WTC11 (cell line): ENCODE results near the gene TMEM165. TPM values are rescaled to one million over a fixed set of nuclear protein-coding genes. Genes with fewer than 3 reads are reported as not detected.

Experiments
- ATAC-seq: fragments of 200-7000 bp; cut with Tn5 transposase; 2 replicates; pipeline ENCODE4 v1.10.0; 2021; ENCODE audit warnings: mild to moderate bottlenecking, moderate library complexity
- CTCF ChIA-PET: fragments of 300-600 bp; sonication (Branson Sonifier 250); formaldehyde crosslinking; loops from one replicate; lab custom pipeline; 2021; ENCODE audit warnings: antibody characterized with exemption; lab: Charles Lee
- POLR2A ChIA-PET: fragments of 350-600 bp; sonication (Branson Sonifier 250); formaldehyde crosslinking; loops from one replicate; lab custom pipeline; 2021; ENCODE audit warnings: antibody characterized with exemption; lab: Charles Lee
- DNase-seq: peaks from one replicate; pipeline ENCODE4 v3.0.0; 2021; ENCODE audit warnings: low spot score
- H3K27ac Mint-ChIP-seq: 2 replicates; pipeline ENCODE4 v1.8.0; 2021; ENCODE audit warnings: mixed read lengths
- H3K27me3 Mint-ChIP-seq: 2 replicates; pipeline ENCODE4 v1.8.0; 2021; ENCODE audit warnings: low read depth, mild to moderate bottlenecking, moderate library complexity, mixed read lengths
- H3K36me3 Mint-ChIP-seq: 2 replicates; pipeline ENCODE4 v1.8.0; 2021; ENCODE audit warnings: mixed read lengths
- H3K4me1 Mint-ChIP-seq: 2 replicates; pipeline ENCODE4 v1.8.0; 2022; ENCODE audit warnings: mixed read lengths
- H3K4me3 Mint-ChIP-seq: 2 replicates; pipeline ENCODE4 v1.8.0; 2021; ENCODE audit warnings: mild to moderate bottlenecking, moderate library complexity, mixed read lengths
- H3K9me3 Mint-ChIP-seq: 2 replicates; pipeline ENCODE4 v1.8.0; 2021; ENCODE audit warnings: mixed read lengths
- ATF2 ChIP-seq: sonication (generic); formaldehyde crosslinking; IDR thresholded peaks from 2 replicates; pipeline ENCODE4 v1.8.1; 2022; ENCODE audit warnings: low read depth, missing genetic modification reagents, borderline replicate concordance
- CDX4 ChIP-seq: fragments of 250-450 bp; sonication (Bioruptor Pico); IDR thresholded peaks from 2 replicates; pipeline ENCODE4 v1.9.0; 2021; ENCODE audit warnings: moderate library complexity, mild to moderate bottlenecking, inconsistent platforms, borderline replicate concordance
- CREB1 ChIP-seq: sonication (generic); formaldehyde crosslinking; IDR thresholded peaks from 2 replicates; pipeline ENCODE4 v1.8.0; 2023; ENCODE audit warnings: mild to moderate bottlenecking, missing genetic modification reagents
- FOXP4 ChIP-seq: sonication (generic); formaldehyde crosslinking; IDR thresholded peaks from 2 replicates; pipeline ENCODE4 v1.8.0; 2022; ENCODE audit warnings: mild to moderate bottlenecking, missing genetic modification reagents
- MAX ChIP-seq: sonication (generic); formaldehyde crosslinking; IDR thresholded peaks from 2 replicates; pipeline ENCODE4 v1.8.0; 2022; ENCODE audit warnings: mild to moderate bottlenecking, missing genetic modification reagents
- PRRX2 ChIP-seq: fragments of 250-450 bp; sonication (Bioruptor Pico); IDR thresholded peaks from 2 replicates; pipeline ENCODE4 v1.8.0; 2021; ENCODE audit warnings: mild to moderate bottlenecking
- SOX15 ChIP-seq: fragments of 250-450 bp; sonication (Bioruptor Pico); IDR thresholded peaks from 2 replicates; pipeline ENCODE4 v1.9.0; 2021; ENCODE audit warnings: mild to moderate bottlenecking
- TCF7 ChIP-seq: sonication (generic); formaldehyde crosslinking; IDR thresholded peaks from 2 replicates; pipeline ENCODE4 v1.8.0; 2022; ENCODE audit warnings: mild to moderate bottlenecking, low read depth, missing genetic modification reagents, moderate library complexity
- ZNF138 ChIP-seq: sonication (generic); formaldehyde crosslinking; conservative IDR thresholded peaks from 2 replicates; pipeline ENCODE4 v1.8.1; 2022; ENCODE audit warnings: mild to moderate bottlenecking, moderate library complexity, missing genetic modification reagents
- ZNF532 ChIP-seq: fragments of 250-450 bp; sonication (Bioruptor Pico); IDR thresholded peaks from 2 replicates; pipeline ENCODE4 v1.9.0; 2021; ENCODE audit warnings: mild to moderate bottlenecking, borderline replicate concordance
- total RNA-seq: library from RNA; stranded (reverse); gene quantifications from 3 replicates; pipeline ENCODE4 v1.2.3, GENCODE V29; 2021
- TF ChIP-seq, protein P1 (sequence below): fragments of 200-600 bp; IDR thresholded peaks from 2 replicates; pipeline ENCODE4 v1.8.0; 2022; ENCODE audit warnings: antibody characterized with exemption
- TF ChIP-seq, protein P2 (sequence below): sonication (generic); formaldehyde crosslinking; IDR thresholded peaks from 2 replicates; pipeline ENCODE4 v1.8.0; 2023; ENCODE audit warnings: mild to moderate bottlenecking, missing genetic modification reagents
- TF ChIP-seq, protein P3 (sequence below): sonication (generic); formaldehyde crosslinking; IDR thresholded peaks from 2 replicates; pipeline ENCODE4 v1.8.1; 2022; ENCODE audit warnings: mild to moderate bottlenecking, moderate library complexity, missing genetic modification reagents
- TF ChIP-seq, protein P4 (sequence below): sonication (generic); formaldehyde crosslinking; IDR thresholded peaks from 2 replicates; pipeline ENCODE4 v1.8.1; 2023; ENCODE audit warnings: mild to moderate bottlenecking, missing genetic modification reagents, moderate library complexity
- TF ChIP-seq, protein P5 (sequence below): sonication (generic); formaldehyde crosslinking; IDR thresholded peaks from 2 replicates; pipeline ENCODE4 v1.8.1; 2022; ENCODE audit warnings: mild to moderate bottlenecking, missing genetic modification reagents, moderate library complexity, borderline replicate concordance
- TF ChIP-seq, protein P6 (sequence below): fragments of 250-450 bp; sonication (Bioruptor Pico); IDR thresholded peaks from 2 replicates; pipeline ENCODE4 v1.9.0; 2021; ENCODE audit warnings: mild to moderate bottlenecking

Gene TMEM165
- total RNA-seq, 1 experiment from 2014 or later: 88.6 TPM

DNA sequence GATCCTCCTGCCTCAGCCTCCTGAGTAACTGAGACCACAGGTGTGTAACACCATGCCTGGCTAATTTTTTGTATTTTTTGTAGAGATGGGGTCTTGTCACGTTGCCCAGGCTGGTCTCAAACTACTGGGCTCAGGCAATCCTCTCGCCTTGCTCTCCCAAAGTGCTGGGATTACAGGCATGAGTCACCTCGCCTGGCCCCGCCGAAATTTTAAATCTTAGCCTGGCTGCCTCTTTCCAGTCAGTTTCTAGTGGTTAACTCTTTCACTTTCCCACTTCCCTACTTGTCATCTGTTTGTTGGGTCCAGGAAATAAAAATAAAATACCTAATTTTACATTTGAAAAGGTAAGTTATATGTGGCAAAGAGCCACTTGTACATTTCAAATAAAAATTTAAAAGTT lies 62.4 kb downstream of the TMEM165 start:
- POLR2A ChIA-PET: no interaction called here

More for the DNA sequence above, 62.4 kb downstream of the TMEM165 start:
- Mint-ChIP-seq H3K27ac (no peak overlapping the region), H3K4me1 (no peaks in the 10 kb centered on the region), H3K4me3 (no peak overlapping the region), H3K9me3 (no peaks in the 10 kb centered on the region), H3K27me3 (no peaks in the 10 kb centered on the region), H3K36me3 (peaks cover 6% of the 10 kb centered on the region)
- no peak for DNase-seq
- CTCF ChIA-PET: no interaction called here
- TF ChIP-seq, protein P1, sequence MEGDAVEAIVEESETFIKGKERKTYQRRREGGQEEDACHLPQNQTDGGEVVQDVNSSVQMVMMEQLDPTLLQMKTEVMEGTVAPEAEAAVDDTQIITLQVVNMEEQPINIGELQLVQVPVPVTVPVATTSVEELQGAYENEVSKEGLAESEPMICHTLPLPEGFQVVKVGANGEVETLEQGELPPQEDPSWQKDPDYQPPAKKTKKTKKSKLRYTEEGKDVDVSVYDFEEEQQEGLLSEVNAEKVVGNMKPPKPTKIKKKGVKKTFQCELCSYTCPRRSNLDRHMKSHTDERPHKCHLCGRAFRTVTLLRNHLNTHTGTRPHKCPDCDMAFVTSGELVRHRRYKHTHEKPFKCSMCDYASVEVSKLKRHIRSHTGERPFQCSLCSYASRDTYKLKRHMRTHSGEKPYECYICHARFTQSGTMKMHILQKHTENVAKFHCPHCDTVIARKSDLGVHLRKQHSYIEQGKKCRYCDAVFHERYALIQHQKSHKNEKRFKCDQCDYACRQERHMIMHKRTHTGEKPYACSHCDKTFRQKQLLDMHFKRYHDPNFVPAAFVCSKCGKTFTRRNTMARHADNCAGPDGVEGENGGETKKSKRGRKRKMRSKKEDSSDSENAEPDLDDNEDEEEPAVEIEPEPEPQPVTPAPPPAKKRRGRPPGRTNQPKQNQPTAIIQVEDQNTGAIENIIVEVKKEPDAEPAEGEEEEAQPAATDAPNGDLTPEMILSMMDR: no peak
- TF ChIP-seq TCF7 (no peak), PRRX2 (CRISPR knock-in tag) (no peak), ZNF138 (CRISPR knock-in tag) (no peak), ZNF532 (CRISPR knock-in tag) (no peak), SOX15 (CRISPR knock-in tag) (no peak), FOXP4 (no peak), ATF2 (CRISPR knock-in tag) (no peak), CREB1 (CRISPR knock-in tag) (no peak), CDX4 (CRISPR knock-in tag) (no peak), MAX (no peak)
- TF ChIP-seq, protein P2, sequence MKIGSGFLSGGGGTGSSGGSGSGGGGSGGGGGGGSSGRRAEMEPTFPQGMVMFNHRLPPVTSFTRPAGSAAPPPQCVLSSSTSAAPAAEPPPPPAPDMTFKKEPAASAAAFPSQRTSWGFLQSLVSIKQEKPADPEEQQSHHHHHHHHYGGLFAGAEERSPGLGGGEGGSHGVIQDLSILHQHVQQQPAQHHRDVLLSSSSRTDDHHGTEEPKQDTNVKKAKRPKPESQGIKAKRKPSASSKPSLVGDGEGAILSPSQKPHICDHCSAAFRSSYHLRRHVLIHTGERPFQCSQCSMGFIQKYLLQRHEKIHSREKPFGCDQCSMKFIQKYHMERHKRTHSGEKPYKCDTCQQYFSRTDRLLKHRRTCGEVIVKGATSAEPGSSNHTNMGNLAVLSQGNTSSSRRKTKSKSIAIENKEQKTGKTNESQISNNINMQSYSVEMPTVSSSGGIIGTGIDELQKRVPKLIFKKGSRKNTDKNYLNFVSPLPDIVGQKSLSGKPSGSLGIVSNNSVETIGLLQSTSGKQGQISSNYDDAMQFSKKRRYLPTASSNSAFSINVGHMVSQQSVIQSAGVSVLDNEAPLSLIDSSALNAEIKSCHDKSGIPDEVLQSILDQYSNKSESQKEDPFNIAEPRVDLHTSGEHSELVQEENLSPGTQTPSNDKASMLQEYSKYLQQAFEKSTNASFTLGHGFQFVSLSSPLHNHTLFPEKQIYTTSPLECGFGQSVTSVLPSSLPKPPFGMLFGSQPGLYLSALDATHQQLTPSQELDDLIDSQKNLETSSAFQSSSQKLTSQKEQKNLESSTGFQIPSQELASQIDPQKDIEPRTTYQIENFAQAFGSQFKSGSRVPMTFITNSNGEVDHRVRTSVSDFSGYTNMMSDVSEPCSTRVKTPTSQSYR (CRISPR knock-in tag): no peak
- TF ChIP-seq, protein P3, sequence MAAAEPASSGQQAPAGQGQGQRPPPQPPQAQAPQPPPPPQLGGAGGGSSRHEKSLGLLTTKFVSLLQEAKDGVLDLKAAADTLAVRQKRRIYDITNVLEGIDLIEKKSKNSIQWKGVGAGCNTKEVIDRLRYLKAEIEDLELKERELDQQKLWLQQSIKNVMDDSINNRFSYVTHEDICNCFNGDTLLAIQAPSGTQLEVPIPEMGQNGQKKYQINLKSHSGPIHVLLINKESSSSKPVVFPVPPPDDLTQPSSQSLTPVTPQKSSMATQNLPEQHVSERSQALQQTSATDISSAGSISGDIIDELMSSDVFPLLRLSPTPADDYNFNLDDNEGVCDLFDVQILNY (CRISPR knock-in tag): no peak
- TF ChIP-seq, protein P4, sequence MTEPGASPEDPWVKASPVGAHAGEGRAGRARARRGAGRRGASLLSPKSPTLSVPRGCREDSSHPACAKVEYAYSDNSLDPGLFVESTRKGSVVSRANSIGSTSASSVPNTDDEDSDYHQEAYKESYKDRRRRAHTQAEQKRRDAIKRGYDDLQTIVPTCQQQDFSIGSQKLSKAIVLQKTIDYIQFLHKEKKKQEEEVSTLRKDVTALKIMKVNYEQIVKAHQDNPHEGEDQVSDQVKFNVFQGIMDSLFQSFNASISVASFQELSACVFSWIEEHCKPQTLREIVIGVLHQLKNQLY (CRISPR knock-in tag): no peak
- TF ChIP-seq, protein P5, sequence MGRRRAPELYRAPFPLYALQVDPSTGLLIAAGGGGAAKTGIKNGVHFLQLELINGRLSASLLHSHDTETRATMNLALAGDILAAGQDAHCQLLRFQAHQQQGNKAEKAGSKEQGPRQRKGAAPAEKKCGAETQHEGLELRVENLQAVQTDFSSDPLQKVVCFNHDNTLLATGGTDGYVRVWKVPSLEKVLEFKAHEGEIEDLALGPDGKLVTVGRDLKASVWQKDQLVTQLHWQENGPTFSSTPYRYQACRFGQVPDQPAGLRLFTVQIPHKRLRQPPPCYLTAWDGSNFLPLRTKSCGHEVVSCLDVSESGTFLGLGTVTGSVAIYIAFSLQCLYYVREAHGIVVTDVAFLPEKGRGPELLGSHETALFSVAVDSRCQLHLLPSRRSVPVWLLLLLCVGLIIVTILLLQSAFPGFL (CRISPR knock-in tag): no peak
- TF ChIP-seq, protein P6, sequence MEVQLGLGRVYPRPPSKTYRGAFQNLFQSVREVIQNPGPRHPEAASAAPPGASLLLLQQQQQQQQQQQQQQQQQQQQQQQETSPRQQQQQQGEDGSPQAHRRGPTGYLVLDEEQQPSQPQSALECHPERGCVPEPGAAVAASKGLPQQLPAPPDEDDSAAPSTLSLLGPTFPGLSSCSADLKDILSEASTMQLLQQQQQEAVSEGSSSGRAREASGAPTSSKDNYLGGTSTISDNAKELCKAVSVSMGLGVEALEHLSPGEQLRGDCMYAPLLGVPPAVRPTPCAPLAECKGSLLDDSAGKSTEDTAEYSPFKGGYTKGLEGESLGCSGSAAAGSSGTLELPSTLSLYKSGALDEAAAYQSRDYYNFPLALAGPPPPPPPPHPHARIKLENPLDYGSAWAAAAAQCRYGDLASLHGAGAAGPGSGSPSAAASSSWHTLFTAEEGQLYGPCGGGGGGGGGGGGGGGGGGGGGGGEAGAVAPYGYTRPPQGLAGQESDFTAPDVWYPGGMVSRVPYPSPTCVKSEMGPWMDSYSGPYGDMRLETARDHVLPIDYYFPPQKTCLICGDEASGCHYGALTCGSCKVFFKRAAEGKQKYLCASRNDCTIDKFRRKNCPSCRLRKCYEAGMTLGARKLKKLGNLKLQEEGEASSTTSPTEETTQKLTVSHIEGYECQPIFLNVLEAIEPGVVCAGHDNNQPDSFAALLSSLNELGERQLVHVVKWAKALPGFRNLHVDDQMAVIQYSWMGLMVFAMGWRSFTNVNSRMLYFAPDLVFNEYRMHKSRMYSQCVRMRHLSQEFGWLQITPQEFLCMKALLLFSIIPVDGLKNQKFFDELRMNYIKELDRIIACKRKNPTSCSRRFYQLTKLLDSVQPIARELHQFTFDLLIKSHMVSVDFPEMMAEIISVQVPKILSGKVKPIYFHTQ (CRISPR knock-in tag): no peak
- ATAC-seq: no peak
